ENCODE measurements around the gene DTX1.

DNA sequence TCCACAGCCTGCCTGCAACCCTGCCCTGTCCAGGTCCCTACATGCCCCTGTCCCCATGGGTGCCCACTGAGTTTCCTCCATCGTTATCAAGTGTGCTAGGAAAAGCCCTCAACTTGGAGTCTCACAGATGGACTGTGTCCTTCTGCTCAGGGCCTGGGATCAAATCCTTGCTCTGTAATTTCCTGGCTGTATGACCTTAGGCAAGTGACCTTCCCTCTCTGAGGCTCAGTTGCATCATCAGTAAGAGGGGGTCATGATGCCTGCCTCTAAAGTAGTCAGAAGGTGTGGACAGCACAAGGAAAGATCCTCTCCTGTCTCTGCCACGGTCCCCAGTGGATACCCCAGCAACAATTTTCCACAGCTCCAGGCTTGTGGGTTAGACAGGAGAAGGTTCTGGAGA is 56.9 kb downstream of the DTX1 start:
- no peak for TF ChIP-seq EZH2 (IDR thresholded peaks at IDR 0.05; ENCODE audit: low read length, unreplicated experiment)
- TF ChIP-seq, protein P1, sequence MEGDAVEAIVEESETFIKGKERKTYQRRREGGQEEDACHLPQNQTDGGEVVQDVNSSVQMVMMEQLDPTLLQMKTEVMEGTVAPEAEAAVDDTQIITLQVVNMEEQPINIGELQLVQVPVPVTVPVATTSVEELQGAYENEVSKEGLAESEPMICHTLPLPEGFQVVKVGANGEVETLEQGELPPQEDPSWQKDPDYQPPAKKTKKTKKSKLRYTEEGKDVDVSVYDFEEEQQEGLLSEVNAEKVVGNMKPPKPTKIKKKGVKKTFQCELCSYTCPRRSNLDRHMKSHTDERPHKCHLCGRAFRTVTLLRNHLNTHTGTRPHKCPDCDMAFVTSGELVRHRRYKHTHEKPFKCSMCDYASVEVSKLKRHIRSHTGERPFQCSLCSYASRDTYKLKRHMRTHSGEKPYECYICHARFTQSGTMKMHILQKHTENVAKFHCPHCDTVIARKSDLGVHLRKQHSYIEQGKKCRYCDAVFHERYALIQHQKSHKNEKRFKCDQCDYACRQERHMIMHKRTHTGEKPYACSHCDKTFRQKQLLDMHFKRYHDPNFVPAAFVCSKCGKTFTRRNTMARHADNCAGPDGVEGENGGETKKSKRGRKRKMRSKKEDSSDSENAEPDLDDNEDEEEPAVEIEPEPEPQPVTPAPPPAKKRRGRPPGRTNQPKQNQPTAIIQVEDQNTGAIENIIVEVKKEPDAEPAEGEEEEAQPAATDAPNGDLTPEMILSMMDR (conservative IDR thresholded peaks at IDR 0.05; ENCODE audit: low read depth, low read length): no peak

Measured in PC-3 (cell line).